ENCODE data around the gene DENND1C.
"Not testable (repeated sequence)": the region's sequence is repeated elsewhere in the genome, so short reads cannot be mapped to it uniquely, and the experiment has no call there.

Gene DENND1C

DNA sequence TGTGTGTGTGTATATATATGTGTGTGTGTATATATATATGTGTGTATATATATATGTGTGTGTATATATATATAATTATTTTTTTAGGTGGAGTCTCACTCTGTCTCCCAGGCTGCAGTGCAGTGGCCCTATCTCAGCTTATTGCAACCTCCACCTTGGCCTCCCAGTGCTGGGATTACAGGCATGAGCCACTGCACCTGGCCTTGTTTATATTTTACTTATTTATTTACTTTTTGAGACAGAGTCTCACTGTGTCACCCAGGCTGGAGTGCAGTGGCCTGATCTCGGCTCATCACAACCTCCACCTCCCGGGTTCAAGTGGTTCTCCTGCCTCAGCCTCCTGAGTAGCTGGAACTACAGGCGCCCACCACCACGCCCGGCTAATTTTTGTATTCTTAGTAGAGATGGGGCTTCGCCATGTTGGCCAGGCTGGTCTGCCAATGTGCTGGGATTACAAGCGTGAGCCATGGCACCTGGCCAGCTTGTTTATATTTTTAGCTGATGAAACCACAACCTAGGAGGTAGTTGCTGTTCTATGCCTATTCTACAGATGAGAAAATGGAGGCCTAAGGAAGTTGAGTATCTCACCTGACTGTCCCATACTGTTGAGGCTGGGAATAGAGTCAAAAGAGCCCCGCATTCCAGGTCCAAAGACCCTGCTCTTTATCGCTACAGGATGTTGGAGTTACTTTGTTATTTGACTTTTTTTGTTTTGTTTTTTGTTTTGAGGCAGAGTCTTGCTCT is 26.6 kb upstream of the DENND1C start:
- DNase-seq (ENCODE audit: low read depth, low spot score), result not testable (repeated sequence)

GRCh38 chr19:6503407-6504201 is 22.0 kb upstream of the DENND1C start:
- DNase-seq (ENCODE audit: low read depth, low spot score), result no peak

DNA sequence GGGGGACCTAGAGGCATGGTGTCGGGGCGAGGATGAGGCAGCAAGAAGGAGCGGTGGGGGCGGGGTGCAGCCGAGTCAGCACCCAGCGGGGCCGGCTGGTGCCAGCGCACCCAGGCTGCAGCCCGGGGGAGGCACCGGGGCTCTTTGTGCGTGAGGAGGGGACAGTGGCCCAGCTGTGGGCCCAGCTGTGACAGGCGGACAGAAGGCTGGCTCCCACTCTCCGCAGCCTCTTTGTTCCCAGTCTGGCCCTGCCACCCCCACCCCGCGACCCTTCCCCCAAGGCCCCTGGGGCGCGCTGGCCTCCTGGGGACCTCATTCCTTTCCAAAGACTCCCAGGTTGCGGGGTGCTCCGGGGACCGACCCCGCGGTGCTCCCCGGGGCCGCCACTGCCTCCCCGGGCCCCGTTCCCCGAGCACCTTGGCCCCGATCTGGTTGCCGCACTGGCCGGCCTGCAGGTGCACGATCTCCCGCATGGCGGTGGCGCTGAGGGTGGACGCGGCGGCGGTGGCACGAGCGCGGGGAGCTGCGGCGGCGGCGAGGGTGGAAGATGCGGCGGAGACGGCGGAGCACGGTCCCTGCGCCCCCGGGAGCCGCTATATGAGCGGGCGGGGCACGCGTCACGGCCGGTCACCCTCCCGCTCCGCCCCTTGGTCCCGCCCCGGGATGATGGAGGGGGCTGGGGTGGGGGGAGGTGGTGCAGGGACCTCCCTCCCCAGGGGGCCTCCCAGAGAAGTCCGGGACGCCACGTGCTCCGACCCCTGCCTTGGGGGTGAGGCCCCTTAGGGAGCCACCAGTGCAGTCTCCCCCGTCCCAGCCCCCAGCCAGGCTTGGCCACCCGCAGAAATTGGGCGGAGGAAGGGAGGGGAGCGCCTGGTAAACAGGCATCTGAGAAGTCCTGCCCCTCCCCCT is 20.4 kb upstream of the DENND1C start, which contains the start of gene TUBB4A:
TUBB4A (minus strand) TSS at position 570 of the 909 bp plus-strand sequence; CDS start at position 473, 97 bp downstream.
- no peak for DNase-seq (ENCODE audit: low read depth, low spot score)

- no peak for DNase-seq (ENCODE audit: low read depth, low spot score)
Measured at GRCh38 chr19:6500837-6501739, 19.5 kb upstream of the DENND1C start.

DNA sequence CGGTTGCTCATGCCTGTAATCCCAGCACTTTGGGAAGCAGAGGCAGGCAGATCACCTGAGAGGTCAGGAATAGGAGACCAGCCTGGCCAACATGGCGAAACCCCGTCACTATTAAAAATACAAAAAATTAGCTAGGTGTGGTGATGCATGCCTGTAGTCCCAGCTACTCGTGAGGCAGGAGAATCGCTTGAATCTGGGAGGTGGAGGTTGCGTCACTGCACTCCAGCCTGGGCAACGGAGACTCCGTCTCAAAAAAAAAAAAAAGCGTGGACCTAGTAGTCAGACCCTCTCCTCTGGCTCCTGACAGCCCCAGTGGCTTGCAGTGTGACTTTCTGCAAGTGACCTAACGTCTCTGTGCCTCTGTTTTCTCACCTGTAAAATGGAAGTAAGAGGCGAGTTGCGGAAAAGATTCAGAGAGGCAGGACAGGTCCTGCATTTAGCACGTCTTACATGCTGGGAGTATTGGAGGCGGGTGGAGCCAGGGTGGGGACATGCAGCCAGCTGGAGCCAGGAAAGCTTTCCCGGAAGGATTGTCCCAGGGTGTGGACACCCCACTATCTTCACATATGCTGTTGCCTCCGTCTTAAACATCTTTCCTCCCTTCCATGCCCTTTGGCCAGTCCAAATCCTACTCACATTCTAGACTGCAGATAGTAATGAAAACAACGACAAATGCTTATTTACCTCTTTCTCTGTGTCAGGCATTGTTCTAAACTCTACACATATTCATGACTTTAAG is 17.6 kb upstream of the DENND1C start:
- no peak for DNase-seq (ENCODE audit: low read depth, low spot score)

GRCh38 chr19:6498294-6499036 is 16.9 kb upstream of the DENND1C start:
- DNase-seq (ENCODE audit: low read depth, low spot score), result no peak

DNA sequence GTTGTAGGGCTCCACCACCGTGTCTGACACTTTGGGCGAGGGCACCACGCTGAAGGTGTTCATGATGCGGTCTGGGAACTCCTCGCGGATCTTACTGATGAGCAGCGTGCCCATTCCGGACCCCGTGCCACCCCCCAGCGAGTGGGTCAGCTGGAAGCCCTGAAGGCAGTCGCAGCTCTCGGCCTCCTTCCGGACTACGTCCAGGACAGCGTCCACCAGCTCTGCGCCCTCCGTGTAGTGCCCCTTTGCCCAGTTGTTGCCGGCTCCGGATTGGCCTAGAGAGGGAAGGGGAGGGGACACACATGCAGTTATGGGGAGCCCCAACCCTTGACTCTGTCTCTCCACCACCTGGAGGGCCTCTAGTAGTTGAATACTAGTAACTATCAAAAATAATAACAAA is 14.4 kb upstream of the DENND1C start:
- no peak for DNase-seq (ENCODE audit: low read depth, low spot score)

DNA sequence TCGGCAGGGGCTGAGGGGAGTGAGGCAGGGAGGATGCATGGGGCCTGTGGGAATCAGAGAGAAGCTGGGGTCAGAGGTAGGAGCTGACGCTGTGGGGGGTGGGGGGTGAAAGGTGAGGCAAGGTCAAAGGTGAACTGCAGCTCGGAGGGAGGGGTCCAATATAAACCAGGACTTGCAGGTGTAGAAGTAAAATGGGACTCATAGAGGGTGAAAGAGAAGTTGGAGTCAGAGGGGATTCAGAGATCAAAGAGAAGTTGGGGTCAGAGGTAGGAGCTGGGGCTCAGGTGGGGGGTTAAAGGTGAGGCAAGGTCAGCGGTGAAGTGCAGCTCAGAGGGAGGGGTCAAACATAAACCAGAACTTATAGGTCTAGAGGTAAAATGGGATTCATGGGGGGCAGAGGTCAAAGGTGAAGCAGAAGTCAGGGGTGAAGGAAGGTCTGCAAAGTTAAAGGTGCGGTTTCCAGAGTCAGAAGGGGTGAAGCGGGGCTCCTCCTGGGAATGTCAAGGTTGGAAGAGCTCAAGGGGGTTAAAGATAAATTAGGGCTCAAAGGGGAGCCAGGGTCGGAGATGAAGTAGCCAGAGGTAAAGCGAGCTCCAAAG is 12.9 kb upstream of the DENND1C start:
- DNase-seq (ENCODE audit: low read depth, low spot score), result no peak

DNA sequence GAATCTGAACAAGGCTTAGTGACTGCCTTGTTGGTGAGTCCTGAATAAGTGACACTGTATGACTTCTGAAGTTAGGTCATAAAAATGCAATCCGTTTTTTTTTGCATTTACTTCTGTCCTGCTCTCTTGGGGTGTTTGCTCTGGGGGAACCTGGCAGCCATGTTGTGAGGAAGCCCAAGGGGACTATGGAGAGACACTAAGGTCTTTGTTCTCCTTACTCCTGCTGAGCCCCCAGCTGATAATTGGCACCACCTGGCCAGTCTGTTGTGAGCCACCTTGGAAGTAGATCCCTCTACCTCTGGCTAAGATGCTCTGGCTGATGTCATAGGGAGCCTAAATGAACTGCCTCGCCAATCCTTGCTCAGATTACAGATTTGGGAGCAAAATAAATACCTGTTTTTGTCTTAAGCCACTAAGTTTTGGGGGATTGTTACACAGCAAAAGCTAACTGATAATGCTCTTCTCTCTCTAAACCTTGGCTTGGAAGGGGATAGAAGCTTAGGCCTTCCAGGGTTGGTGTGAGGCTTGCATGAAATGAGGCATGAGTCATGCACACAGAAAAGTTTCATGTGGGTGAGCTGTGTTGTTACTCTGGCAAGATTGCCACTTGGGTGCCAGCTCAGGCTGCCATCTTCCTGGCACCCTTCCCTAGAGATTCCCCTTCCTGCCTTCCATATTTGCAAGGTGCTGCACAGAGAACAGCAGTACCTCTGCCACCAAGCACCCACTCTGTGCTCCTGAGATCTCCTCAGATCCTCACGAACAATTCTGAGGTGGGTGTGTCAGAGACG is 10.4 kb upstream of the DENND1C start:
- DNase-seq (ENCODE audit: low read depth, low spot score), result no peak

GRCh38 chr19:6490134-6490533 is 8.5 kb upstream of the DENND1C start:
- DNase-seq (ENCODE audit: low read depth, low spot score), result no peak

- no peak for DNase-seq (ENCODE audit: low read depth, low spot score)
Measured at GRCh38 chr19:6489278-6490061, 7.9 kb upstream of the DENND1C start.

DNA sequence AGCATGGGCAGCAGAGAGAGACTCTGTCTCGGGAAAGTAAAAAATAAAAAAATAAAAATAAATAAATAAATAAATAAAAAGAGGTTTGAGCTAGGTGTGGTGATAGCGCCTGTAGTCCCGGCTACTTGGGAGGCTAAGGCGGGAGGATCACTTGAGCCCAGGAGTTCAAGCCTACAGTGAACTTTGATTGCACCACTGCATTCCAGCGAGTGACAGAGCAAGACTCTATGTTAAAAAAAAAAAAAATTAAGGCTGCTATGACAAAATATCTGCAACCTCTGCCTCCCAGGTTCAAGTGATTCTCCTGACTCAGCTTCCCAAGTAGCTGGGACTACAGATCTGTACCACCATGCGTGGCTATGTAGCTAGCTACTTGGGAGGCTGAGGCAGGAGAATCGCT is 3.2 kb upstream of the DENND1C start:
- no peak for DNase-seq (ENCODE audit: low read depth, low spot score)

DNA sequence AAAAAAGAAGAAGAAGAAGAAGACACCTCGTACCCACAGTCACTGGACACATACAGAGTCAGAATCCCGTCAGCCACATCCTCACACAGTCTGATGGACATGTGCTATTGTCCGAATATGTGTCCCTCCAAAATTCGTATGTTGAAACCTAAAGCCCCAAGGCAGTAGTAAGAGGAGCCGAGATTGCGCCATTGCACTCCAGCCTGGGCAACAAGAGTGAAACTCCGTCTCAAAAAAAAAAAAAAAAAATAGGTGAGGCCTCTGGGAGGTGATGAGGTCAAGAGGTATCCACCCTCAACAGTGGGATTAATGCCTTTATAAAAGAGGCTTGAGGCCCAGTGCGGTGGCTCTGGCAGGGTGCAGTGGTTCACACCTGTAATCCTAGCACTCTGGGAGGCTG is 2.6 kb upstream of the DENND1C start:
- DNase-seq (ENCODE audit: low read depth, low spot score), result no peak

GRCh38 chr19:6483235-6483634 is 1.6 kb upstream of the DENND1C start:
- no peak for DNase-seq (ENCODE audit: low read depth, low spot score)

DNA sequence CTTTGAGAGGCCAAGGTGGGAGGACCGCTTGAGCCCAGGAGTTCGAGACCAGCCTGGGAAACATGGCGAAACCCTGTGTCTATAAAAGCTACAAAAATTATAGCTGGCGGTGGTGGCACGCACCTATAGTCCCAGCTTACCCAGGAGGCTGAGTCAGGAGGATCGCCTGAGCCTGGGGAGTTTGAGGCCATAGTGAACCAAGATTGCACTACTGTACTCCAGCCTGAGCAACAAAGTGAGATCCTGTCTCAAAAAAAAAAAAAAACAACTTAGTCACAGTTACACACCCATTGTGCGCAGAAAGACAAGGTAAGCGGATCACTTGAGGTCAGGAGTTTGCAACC is 728 bp upstream of the DENND1C start:
- DNase-seq (ENCODE audit: low read depth, low spot score), result no peak

DNA sequence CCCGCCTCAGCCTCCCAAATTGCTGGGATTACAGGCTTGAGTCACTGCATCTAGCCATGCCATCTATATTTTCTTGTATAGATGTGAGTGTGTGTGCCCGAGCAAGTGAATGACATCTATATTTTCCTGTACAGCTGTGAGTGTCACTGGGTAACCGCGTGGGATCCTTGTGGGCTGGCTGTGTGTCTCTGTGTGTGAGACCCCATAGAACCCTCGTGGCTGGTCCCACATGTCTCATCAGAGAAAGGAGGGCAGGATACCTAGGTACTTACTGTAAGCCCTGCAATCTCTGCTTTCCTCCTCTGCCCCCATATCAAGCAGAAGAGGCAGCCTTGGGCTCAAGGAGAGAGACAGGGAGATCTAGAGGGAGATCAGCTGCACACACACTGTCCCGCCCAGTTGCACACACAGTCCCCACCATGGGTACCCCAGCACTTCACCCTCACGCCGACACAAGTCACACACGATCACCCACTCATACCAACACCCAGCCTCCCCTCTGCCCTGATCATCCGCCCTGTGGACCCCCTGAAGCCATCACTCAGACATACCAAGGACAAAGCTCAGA is 655 bp downstream of the DENND1C start:
- DNase-seq (ENCODE audit: low read depth, low spot score), result no peak

- DNase-seq (ENCODE audit: low read depth, low spot score), result no peak
Measured at GRCh38 chr19:6479836-6480398, 1.7 kb downstream of the DENND1C start.

Measured in smooth muscle cell of the brain vasculature (primary cell).